ENCODE results near the gene AFF1.

Gene AFF1

DNA sequence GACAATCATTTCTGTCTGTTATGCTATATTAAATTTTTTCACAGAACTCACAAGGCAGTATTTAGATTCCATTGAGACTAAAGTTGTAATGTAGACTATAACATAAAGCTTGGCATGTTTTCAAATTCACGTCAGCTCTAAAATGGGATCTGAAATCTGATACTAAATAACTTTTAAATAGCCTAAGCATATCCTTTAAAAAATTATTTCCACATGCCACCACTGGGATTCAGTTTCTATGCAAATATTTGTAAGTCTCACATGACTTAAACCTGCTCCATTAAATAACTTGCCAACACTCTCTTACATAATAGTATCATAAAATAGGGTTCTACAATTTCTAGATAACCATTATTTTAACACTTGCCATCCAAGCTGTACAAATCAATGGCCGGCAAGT, 253.2 kb downstream of the AFF1 start:
- DNase-seq (ENCODE audit: insufficient read length) (no peak), FAIRE-seq (no peak)
- no peak for TF ChIP-seq POLR2A (IDR thresholded peaks at IDR 0.05; ENCODE audit: low read depth, low read length)
- TF ChIP-seq POLR2AphosphoS5 (IDR thresholded peaks at IDR 0.05; ENCODE audit: low read depth, low read length), result no peak
- TF ChIP-seq TAF1 (IDR thresholded peaks at IDR 0.05; ENCODE audit: borderline replicate concordance, low read depth, low read length), result no peak

DNA sequence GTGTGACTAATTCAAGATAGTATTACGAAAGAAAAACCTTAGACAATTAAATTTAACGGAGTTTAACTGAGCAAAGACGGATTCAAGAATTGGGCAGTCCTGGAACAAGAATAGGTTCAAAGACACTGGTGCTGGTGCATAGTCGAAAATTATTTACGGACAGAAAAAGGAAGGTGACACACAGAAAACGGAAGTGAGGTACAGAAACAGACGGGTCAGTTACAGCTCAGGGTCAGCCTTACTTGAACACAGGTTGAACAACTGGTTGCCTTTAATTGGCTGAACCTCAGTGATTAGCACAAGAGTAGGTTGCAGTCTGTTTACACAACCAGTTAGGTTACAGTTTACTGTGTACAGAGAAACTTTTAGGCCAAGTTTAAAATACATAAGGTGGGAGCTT, 254.1 kb downstream of the AFF1 start:
- DNase-seq (ENCODE audit: insufficient read length) (no peak), FAIRE-seq (no peak)

More for the DNA sequence above, 254.1 kb downstream of the AFF1 start:
- no peak for TF ChIP-seq TAF1 (IDR thresholded peaks at IDR 0.05; ENCODE audit: borderline replicate concordance, low read depth, low read length)

All from GM12892 (cell line).